ENCODE data around the gene PDILT.

DNA sequence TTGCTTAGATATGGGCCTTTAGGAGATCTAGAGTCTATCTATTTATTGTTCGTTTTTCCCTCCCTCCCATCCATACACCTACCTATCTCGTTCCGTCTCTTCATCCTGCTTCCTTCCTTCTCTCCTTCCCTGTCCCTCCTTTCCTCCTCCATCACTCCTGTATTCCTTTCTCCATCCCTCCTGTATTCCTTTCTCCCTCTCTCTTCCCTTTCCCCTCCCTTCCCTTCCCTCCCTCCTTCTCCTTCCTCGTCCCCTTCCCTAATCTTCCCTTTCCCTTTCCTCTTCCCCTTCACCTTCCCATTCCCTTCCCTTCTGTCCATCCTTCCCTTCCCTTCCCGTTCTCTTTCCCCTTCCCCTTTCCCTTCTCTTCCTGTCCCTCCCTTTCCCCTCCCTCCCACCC, 87.8 kb downstream of the PDILT start:
- no peak for TF ChIP-seq CTCF (IDR thresholded peaks at IDR 0.05)
- no peak for TF ChIP-seq POLR2A (IDR thresholded peaks at IDR 0.05; ENCODE audit: low read depth)

Measured in esophagus muscularis mucosa (tissue), 3 donors.